OCI-LY7 (cell line): ENCODE measurements around the gene RNASE12.

Source experiments
- EZH2phosphoT487 ChIP-seq: fragments of 200-600 bp; sonication (generic); IDR thresholded peaks from 2 replicates; pipeline ENCODE4 v1.6.1; 2018; ENCODE audit warnings: low read depth, borderline replicate concordance, mild to moderate bottlenecking, mixed run types, antibody characterized with exemption, low read length, moderate library complexity, mixed read lengths
- TF ChIP-seq, protein P1 (sequence below): fragments of 200-600 bp; sonication (generic); conservative IDR thresholded peaks from 2 replicates; pipeline ENCODE4 v1.5.1; 2014; ENCODE audit warnings: mild to moderate bottlenecking, antibody characterized with exemption, low read length, moderate library complexity, mixed read lengths

DNA sequence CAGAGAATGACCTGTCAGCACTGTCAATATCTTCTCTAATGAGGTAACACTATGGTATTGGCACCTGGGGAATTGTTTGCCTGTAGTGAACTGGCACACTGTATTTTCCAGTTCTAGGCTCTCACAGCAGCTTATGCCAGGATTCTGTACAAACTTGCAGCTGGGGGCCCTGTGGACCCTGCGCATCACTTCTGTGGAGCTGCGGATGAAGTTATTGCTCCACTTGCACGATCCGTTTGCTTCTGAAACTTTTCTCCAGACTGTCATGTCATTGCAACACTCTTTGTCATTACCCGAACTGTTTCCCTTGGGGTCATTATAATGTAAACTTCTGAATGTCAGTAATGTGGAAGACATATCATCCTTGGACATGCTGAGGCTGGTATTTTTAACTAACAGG, 7.3 kb downstream of the RNASE12 start:
- no peak for TF ChIP-seq EZH2phosphoT487
- TF ChIP-seq, protein P1, sequence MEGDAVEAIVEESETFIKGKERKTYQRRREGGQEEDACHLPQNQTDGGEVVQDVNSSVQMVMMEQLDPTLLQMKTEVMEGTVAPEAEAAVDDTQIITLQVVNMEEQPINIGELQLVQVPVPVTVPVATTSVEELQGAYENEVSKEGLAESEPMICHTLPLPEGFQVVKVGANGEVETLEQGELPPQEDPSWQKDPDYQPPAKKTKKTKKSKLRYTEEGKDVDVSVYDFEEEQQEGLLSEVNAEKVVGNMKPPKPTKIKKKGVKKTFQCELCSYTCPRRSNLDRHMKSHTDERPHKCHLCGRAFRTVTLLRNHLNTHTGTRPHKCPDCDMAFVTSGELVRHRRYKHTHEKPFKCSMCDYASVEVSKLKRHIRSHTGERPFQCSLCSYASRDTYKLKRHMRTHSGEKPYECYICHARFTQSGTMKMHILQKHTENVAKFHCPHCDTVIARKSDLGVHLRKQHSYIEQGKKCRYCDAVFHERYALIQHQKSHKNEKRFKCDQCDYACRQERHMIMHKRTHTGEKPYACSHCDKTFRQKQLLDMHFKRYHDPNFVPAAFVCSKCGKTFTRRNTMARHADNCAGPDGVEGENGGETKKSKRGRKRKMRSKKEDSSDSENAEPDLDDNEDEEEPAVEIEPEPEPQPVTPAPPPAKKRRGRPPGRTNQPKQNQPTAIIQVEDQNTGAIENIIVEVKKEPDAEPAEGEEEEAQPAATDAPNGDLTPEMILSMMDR: no peak
